Glutamatergic neuron (in vitro differentiated cells): ENCODE measurements around the gene AP5B1. TPM values are rescaled to one million over a fixed set of nuclear protein-coding genes. Genes with fewer than 3 reads are reported as not detected.

ENCODE experiments used
- DNase-seq: peaks from one replicate; pipeline ENCODE4 v3.0.0; 2022
- H3K27ac Mint-ChIP-seq: one replicate; pipeline ENCODE4 v1.8.0; 2020; ENCODE audit warnings: mild to moderate bottlenecking, mixed read lengths, inconsistent platforms; ENCODE audit not compliant: unreplicated experiment
- H3K27me3 Mint-ChIP-seq: one replicate; pipeline ENCODE4 v1.8.0; 2020; ENCODE audit warnings: mild to moderate bottlenecking, moderate library complexity, mixed read lengths, inconsistent platforms; ENCODE audit not compliant: unreplicated experiment
- H3K36me3 Mint-ChIP-seq: one replicate; pipeline ENCODE4 v1.8.0; 2020; ENCODE audit warnings: mild to moderate bottlenecking, mixed read lengths, inconsistent platforms; ENCODE audit not compliant: unreplicated experiment
- H3K4me1 Mint-ChIP-seq: one replicate; pipeline ENCODE4 v1.8.0; 2020; ENCODE audit warnings: mild to moderate bottlenecking, low read depth, mixed read lengths, inconsistent platforms; ENCODE audit not compliant: unreplicated experiment
- H3K4me3 Mint-ChIP-seq: one replicate; pipeline ENCODE4 v1.8.0; 2020; ENCODE audit warnings: mild to moderate bottlenecking, mixed read lengths, inconsistent platforms; ENCODE audit not compliant: unreplicated experiment
- H3K9me3 Mint-ChIP-seq: one replicate; pipeline ENCODE4 v1.8.0; 2020; ENCODE audit warnings: mild to moderate bottlenecking, moderate library complexity, mixed read lengths, inconsistent platforms; ENCODE audit not compliant: unreplicated experiment
- CTCF ChIP-seq: fragments of 200-600 bp; sonication (generic); IDR thresholded peaks from one replicate; pipeline ENCODE4 v1.5.0; 2021; ENCODE audit not compliant: partially characterized antibody, unreplicated experiment
- total RNA-seq: library from RNA; stranded (reverse); fragmentation: NEBNext Ultra II Directional; extraction: Animal tissue kit (Norgen Biotek cat#: 25700); gene quantifications from one replicate; pipeline ENCODE4 v1.2.1, GENCODE V29; 2021; ENCODE audit not compliant: unreplicated experiment

The AP5B1 gene
- total RNA-seq, 1 donor from 2014 or later: 13.2 TPM

GRCh38 chr11:65798882-65799281, 18.1 kb upstream of the AP5B1 start:
- Mint-ChIP-seq H3K4me3 (peak overlapping the region; percentile 54), H3K27ac (no peak overlapping the region), H3K9me3 (peaks cover 2% of the 10 kb centered on the region), H3K4me1 (no peaks in the 10 kb centered on the region), H3K27me3 (peaks cover 7% of the 10 kb centered on the region), H3K36me3 (no peaks in the 10 kb centered on the region)
- TF ChIP-seq CTCF: no peak
- DNase-seq: no peak

GRCh38 chr11:65797711-65798110, 16.9 kb upstream of the AP5B1 start:
- no peaks in the 10 kb centered on the region for H3K4me1 Mint-ChIP-seq
- H3K27ac Mint-ChIP-seq: no peak overlapping the region
- TF ChIP-seq CTCF: no peak
- H3K27me3 Mint-ChIP-seq: peaks cover 7% of the 10 kb centered on the region
- no peaks in the 10 kb centered on the region for H3K36me3 Mint-ChIP-seq
- H3K4me3 Mint-ChIP-seq: no peak overlapping the region
- DNase-seq: no peak
- H3K9me3 Mint-ChIP-seq: peaks cover 2% of the 10 kb centered on the region

GRCh38 chr11:65796726-65797601, 16.2 kb upstream of the AP5B1 start:
- Mint-ChIP-seq H3K4me1 (no peaks in the 10 kb centered on the region), H3K27ac (no peak overlapping the region), H3K4me3 (no peak overlapping the region), H3K9me3 (peaks cover 2% of the 10 kb centered on the region), H3K36me3 (no peaks in the 10 kb centered on the region), H3K27me3 (peaks cover 7% of the 10 kb centered on the region)
- TF ChIP-seq CTCF: no peak
- DNase-seq: no peak

DNA sequence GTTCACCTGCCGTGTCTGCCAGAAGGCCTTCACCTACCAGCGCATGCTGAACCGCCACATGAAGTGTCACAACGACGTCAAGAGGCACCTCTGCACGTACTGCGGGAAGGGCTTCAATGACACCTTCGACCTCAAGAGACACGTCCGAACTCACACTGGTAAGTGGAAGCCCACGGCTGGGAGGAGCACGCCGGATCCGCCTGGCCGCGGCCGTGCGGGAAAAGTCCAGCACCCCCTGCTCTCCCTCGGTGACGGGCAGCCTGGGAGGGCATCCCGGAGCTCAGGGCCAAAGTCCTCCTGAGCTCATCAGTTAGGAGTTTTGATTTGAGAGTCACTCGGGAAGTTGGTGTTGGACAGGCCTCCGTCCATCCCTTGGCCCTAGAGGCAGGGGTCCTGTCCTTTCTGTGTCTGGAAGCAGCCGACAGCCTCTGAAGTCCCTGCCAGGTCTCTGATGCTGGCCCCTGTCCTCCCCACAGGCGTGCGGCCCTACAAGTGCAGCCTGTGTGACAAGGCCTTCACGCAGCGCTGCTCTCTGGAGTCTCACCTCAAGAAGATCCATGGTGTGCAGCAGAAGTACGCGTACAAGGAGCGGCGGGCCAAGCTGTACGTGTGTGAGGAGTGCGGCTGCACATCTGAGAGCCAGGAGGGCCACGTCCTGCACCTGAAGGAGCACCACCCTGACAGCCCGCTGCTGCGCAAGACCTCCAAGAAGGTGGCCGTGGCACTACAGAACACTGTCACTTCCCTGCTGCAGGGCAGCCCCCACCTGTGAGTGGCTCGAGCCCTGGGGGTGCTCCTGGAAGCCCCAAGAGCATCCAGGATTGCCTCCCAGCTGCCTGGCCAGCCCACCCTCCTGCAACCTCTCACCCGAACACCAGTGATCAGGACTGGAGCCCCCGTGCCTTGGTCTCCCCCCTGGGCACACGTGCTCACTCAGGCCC, 14.1 kb upstream of the AP5B1 start:
- H3K27me3 Mint-ChIP-seq: peaks cover 10% of the 10 kb centered on the region
- no peaks in the 10 kb centered on the region for H3K36me3 Mint-ChIP-seq
- no peak overlapping the region for H3K4me3 Mint-ChIP-seq
- H3K9me3 Mint-ChIP-seq: peaks cover 7% of the 10 kb centered on the region
- no peak for TF ChIP-seq CTCF
- H3K27ac Mint-ChIP-seq: no peak overlapping the region
- H3K4me1 Mint-ChIP-seq: no peaks in the 10 kb centered on the region
- no peak for DNase-seq
